Gastroesophageal sphincter (tissue), 3 donors: ENCODE results near the gene NCF2.

Source experiments
- EP300 ChIP-seq: sonication (generic); formaldehyde crosslinking; IDR thresholded peaks from one replicate; pipeline ENCODE4 v1.6.1; 2017; ENCODE audit warnings: antibody characterized with exemption, mild to moderate bottlenecking
- TF ChIP-seq, protein P1 (sequence below), 4 experiments: fragments of 200-600 bp in 2 of 4; fragments of 450-650 bp in 2 of 4; sonication (generic) in 1 of 4; IDR thresholded peaks; one replicate each; pipeline ENCODE4 v1.5.1; 2017 to 2019; ENCODE audit warnings: antibody characterized with exemption in 4 of 4, mild to moderate bottlenecking in 2 of 4, moderate library complexity in 2 of 4

GRCh38 chr1:183515002-183515689 is 75.1 kb downstream of the NCF2 start:
- TF ChIP-seq, protein P1, sequence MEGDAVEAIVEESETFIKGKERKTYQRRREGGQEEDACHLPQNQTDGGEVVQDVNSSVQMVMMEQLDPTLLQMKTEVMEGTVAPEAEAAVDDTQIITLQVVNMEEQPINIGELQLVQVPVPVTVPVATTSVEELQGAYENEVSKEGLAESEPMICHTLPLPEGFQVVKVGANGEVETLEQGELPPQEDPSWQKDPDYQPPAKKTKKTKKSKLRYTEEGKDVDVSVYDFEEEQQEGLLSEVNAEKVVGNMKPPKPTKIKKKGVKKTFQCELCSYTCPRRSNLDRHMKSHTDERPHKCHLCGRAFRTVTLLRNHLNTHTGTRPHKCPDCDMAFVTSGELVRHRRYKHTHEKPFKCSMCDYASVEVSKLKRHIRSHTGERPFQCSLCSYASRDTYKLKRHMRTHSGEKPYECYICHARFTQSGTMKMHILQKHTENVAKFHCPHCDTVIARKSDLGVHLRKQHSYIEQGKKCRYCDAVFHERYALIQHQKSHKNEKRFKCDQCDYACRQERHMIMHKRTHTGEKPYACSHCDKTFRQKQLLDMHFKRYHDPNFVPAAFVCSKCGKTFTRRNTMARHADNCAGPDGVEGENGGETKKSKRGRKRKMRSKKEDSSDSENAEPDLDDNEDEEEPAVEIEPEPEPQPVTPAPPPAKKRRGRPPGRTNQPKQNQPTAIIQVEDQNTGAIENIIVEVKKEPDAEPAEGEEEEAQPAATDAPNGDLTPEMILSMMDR (IDR thresholded peaks at IDR 0.05): no peak
- no peak for TF ChIP-seq EP300
